Posterior cingulate gyrus (tissue), 11 donors: Measurements from ENCODE around the gene ADCY3.

ENCODE experiments used
- DNase-seq, 10 donors: peaks; one replicate each; pipeline versions ENCODE4 v3.0.0 to v3.0.0-alpha.2; 2020 to 2021; ENCODE audit warnings: mixed read lengths in 3 of 10
- intact Hi-C: fragments of 100-400 bp; cut with DNase I; formaldehyde crosslinking; loops from one replicate; pipeline ENCODE4 v1.15.1; 2023

ADCY3 gene

DNA sequence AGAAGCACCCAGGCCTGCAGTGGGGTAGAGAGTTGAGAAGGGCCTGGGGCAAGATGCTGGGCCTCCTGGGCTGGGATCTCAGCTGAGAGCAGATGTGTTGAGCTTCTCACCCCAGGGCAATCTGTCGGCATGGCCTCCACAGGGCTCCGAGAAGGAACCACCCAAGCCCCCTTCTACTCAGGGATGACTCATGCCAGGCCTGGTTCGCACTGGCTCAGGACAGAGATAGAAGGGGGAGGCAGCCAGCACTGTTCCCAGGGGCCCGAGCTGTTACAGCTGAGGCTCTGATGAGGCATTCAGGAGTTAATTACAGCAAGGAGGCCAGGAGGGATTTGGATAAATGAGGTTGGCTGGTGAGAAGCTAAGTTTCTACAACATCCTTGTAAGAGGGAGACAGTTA is 64.3 kb downstream of the ADCY3 start:
- peak in 2 of 10 donors; percentile 42 to 79 for DNase-seq
- intact Hi-C loops = no loop called here

DNA sequence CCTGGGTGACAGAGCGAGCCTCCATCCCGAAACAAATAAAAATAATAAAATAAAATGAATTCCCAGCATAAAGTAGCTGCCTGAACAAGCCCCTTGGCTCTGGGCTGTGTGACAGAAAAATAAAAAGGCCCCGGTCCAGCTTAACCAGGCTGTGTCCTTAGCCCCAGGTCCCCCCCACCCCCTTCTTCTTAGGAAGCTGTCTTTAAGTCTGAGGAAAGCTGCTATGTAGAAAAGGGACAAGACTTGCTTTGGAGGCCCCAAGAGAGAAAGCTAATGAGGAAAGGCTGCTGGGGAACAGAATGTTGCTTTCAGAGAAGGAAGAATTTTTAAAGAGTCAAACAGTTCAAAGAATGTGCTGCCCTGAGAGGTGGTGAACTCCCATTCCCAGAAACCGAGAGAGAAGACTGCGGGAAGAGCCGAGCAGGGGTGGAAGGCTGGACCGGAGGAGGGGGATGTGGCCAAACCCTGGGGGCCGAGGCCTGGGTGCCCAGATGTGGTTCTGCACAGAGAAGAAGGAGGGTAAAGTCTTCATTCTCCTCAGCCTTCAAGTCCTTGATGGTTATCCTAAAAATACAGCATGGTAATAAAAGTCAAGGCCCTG is 64.9 kb downstream of the ADCY3 start:
- peak in 2 of 10 donors; percentile 39 to 49 for DNase-seq
- intact Hi-C loops = no loop called here

DNA sequence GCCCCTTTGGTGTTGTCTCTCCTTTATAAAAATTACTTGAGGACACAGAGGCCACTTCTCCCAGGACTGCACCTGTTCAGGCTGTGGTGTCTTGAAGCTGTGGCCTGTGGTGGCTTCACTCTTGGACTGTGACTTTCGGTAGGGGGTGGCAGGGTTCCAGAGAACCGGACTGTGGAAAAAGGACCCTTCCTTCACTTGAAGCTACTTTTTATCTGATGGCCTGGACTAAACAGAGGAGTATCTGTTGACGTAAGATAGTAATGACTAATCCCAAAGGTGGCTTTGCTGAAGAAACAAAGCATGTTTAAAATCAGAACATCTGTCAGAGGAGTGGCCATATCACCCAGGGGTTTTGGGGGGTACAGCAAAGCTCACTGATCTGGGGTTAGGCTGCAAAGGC is 66.0 kb downstream of the ADCY3 start:
- intact Hi-C loops = no loop called here
- peak in 1 of 10 donors; percentile 21 for DNase-seq

DNA sequence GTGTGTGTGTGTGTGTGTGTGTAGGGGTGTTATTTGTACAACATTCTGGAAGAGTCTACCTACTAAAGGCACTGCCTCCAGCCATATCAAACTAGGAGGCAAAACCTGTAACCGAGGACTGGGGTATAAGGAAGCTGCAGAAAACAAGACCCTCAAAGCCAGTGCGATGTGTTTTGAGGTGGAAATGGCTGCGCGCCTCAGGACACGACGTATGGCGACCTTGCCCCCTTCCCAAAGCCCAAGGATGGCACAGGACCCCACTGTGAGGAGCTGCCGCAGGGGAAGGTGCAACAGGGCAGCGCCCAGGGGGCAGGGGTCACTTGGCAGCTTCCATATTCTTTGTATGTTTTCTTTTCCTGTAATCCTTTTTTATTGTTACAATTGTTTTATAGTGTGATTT is 67.0 kb downstream of the ADCY3 start:
- intact Hi-C loops = no loop called here

DNA sequence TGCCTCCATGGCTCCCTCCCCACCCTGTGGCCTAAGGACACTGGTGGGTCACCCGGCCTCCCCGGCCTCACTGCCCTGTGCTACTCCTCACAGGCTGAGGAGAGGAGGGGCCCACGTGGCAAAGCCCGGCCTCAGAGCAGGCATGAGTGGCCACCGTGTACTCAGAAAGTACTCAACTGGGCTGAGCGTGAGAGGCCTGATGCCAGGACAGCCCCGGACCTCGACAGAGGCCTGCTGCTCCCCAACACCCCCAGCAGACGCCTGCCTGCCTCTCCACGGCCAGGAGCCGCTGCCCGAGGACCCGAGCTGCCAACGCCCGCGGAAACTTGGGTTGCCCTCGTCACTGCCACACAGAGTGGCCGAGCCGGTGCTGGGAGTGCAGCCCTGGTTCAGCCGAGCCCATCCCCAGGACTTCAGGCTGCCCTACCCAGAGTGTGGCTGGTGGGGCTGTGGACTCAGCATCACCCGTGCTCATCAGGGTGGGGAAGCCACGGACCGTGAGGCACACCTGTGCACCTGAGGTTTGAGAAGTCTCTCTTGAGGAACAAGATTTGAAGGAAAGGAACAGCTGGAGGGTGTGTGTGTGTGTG is 67.5 kb downstream of the ADCY3 start:
- intact Hi-C loops = no loop called here
- DNase-seq = peak in 2 of 10 donors; percentile 70 to 84

More for the DNA sequence above, 67.0 kb downstream of the ADCY3 start:
- DNase-seq = peak in 2 of 10 donors; percentile 40 to 74

DNA sequence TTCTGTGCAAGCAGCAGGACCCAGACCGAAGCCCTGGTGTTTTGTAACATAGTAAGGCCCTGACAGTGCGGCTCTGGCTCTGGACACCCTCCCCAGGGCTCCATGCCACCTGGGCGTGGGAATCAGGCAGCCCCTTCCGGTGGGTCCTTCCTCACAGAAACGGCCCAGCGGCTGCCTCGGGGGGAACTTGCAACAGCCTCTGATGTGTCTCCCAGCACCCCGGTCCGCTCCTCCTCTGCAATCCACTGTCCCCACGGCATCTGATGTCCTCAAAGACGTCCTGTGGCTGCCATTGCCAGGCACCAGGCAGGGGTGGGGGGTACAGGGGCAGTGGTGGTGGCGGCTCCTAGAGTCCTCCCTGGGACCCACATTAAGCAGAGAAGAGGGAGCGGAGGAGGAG is 68.0 kb downstream of the ADCY3 start:
- DNase-seq = peak in 2 of 10 donors; percentile 74 to 83
- intact Hi-C loops = no loop called here

DNA sequence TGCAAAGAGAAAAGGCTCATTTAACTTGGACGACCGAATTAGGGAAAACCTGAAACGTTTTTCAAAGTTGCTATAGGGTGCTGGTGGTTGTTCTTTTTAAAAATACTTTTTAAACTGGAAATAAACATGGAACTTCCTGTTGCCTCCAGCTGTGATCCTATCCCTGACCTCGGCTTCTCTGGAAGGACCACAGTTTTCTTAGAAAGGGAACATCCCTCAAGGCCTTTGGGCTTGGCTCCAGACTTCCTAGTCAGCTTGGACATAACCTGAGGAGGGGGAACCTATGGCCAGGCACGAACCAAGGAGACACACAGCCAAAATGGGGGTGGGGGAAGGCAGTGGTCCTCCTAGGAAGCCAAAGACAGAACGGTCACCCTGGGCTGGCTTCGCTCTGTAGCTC is 69.1 kb downstream of the ADCY3 start:
- intact Hi-C loops = no loop called here
- peak in 1 of 10 donors; percentile 48 for DNase-seq

DNA sequence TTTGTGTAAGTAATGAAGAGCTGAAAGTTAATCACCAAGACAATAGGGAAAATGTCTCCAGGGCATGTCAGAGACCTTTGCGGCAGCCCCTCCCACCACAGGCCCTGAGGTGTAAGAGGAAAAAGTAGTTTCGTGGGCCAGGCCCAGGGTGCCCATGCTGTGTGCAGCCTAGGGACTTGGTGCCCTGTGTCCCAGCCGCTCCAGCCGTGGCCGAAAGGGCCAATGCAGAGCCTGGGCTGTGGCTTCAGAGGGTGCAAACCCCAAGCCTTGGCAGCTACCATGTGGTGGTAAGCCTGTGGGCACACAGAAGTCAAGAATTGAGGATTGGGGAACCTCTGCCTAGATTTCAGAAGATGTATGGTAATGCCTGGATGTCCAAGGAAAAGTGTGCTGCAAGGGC is 74.3 kb downstream of the ADCY3 start:
- peak in 1 of 10 donors; percentile 47 for DNase-seq
- intact Hi-C loops = no loop called here

DNA sequence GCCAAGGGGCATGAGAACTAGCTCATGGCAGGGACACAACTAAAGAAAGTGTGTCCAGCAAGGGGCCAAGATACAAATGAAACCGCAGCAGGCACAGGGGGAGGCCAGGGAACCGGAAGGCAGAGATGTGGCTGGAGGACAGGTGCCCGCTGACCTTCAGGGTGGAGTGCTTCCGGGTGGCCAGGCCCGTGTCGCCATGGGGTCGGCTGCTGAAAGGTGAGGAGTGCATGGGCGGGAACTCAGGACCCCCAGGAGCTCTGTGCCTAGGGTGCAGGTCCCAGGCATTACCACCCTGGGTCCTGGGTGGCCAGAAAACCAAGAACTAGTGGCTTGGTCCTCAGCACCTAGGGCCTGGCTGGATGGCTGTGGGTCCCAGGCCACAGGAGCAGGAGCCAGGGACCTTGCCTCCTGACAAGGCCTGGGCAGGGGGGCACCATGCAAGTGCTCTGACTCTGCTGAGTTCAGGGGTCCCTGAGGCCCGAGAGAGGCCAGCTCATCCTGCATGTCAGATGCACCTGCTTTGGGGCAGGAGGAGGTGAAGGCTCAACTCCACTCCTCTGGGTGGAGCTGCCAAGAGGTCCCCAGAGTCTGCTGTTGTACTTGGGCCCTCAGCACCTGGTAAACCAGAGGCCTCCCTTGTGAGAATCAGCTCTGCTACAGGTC is 75.9 kb downstream of the ADCY3 start:
- peak in 2 of 10 donors; percentile 65 to 79 for DNase-seq
- intact Hi-C loops = no loop called here

DNA sequence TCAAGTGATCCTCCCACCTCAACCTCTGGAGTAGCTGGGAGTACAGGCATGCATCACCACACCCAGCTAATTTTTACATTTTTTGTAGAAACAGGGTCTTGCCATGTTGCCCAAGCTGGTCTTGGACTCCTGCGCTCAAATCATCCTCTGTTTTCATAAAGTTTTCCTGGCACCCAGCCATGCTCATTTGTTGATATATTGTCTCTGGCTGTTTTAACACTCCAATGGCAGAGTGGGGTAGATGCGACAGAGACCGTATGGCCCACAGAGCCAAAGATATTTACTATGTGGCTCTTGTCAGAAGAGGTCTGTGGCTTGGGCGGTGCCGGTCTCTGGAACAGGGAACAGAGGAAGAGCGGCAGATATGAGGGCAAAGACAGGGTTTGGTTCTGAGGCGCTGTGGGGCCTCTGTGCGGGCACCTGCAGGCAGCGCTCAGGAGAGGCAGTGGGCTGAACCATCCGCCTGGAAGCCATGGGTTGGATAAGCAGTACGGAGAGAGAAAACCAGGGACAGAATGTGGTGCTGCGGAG is 76.6 kb downstream of the ADCY3 start:
- peak in 2 of 10 donors; percentile 21 to 43 for DNase-seq
- intact Hi-C loops = no loop called here

DNA sequence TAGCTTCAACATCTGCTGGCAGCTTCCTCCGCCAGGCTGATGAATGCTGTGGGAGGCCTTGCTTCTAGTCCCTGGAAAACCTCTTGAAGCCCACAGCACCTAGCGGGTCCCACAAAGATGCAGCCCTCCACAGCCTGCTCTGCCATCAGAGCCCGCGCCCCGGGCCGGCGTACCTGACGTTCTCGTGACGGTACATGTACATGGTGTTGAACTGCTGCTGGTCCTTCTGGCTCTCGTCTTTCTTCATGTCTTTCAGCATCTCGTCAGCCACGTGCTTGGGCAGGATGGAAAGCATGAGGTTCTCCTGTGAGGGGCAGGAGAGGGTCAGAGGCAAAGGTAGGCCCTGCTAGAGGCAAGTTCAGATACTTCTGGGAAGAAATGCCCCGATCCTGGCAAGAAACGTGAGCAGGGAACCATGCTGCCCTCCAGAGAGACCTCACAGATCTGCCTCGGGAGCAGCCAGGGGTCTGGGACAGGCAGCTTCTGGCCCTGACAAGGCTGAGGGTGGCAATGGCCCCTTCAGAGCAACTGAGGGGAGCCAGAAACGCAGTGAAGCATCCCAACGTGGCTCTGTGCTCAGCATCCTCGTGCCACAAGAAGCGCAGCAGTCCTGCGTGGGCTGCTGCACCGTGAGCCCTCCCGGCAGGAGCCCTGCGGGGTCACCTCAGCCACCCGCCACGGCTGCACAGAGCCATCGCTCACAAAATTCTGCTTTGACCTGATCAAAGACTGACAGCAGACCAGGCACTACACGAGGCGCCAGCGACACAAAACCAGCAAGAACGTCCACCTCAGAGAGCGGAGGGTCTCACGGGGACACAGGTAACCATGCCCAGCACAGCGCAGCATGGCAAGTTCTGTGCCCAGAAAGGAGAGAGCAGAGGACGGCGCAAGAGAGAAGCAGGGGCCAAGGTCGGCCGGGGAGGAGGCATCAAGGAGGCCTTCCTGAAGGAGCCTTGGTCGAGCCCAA is 77.7 kb downstream of the ADCY3 start:
- peak in 2 of 10 donors; percentile 52 to 73 for DNase-seq
- intact Hi-C loops = no loop called here

DNA sequence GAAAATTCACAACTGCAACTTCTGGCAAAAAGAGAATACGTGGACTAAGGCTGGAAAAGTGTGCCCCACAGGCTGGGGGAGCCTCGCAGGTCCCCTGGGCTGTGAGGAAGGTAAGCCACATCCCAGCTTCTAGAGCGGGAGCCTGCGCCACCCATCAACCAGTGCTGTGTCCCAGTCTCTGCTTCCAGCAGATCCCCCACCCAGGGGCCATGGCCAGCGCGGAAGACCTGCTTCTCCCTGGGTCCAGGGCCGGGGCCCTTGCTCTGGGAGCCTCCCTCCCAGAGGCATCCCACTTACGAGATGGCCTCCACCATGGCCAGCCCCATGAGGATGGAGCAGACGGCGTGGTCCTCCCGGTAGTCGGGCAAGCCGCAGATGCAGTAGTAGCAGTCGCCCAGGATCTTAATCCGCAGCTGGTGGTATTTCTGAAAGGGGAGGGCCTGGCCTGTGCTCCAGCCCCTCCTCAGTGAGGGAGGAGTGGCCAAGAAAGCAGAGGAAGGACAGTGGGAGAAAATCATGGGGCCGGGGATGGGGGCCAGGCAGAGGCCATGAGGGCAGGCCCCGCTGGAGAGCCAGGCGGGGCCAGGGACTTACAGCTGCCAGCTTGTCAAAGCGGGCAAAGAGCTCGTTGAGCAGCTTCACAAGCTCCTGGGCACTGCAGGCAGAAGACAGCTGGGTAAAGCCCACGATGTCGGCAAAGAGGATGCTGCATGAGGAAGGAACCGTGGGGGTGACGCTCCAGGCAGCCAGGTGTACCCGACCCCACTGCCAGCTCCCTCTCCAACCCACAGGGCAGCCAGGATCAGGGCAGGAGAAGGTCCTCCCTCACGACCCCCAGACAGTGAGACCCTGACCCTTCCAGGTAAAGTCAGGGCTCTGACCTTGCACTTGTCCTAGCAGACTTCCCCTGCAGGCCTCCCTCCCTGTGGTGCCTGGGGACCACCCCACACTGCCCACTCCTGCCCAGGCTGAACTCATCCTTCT is 78.8 kb downstream of the ADCY3 start:
- intact Hi-C loops = no loop called here
- peak in 2 of 10 donors; percentile 51 to 79 for DNase-seq

DNA sequence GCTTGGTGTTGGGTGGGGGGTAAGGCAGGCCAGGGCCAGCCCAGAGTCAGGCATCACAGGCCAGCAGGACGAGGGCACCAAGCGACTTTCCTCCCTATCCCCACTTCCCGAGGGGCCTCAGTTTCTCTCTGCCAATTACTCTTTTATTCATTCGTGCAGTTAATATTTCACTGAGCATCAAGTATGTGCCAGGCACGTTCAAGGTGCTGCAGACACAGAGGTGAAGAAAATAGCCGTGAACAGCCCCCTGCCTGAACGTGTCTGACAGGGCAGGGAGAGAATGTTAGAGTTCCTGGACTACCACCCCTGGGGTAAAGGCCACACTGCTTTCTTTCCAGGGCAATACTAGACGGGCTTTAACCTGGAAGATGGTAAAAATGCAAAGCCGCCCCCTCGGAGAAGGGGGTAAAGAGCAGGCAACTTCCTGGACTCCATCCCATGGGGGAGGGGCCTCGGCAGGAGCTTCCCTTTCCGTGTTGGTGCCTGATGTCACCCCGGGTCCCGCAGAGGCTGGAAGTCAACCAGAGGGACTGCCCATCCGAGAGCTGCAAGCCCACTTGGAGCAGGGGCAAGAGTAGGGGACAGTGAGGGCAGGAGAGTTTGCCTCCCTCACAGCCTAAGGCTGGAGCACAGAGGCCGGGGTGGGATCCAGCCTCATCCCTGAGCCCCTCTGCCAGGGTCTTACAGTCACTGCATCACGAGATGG is 79.7 kb downstream of the ADCY3 start:
- intact Hi-C loops = no loop called here
- DNase-seq = peak in 2 of 10 donors; percentile 18 to 56

DNA sequence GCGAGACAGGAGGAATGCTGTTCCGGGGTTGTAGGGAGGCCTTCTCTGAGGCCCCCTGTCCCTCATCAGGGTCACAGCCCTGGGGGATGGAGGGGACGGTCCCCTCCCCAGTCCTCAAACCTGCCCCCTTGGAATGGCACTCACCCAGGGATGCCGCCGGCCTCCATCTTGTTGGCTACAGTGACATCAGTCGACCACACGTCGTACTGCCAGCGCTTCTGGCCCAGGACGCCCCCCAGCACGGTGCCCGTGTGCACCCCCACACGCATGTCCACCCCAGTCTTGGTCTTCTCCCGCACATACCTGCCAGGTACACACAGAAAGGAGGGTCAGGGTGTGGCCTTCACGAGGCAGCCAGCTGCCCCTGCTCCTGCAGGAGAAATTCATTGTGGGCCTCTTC is 80.3 kb downstream of the ADCY3 start:
- DNase-seq = peak in 2 of 10 donors; percentile 32 to 33
- intact Hi-C loops = no loop called here

DNA sequence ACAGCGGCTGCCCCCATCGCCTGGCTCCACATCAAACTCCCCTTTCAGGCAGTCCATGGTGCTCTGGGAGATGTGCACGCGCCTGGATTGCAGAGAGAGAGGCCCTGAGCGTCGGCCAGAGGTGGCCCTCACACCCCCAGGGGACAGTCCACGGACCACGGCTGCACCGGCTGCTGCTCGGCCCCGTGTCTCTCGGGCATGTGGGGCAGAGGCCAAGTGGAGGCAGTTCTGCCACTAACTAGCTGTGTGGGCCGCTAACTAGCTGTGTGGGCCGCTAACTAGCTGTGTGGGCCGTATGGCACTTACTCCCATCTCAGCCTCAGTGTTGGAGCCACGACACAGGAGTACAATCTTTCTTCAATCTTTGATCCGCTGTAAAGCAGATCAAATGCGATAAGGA is 81.5 kb downstream of the ADCY3 start:
- intact Hi-C loops = no loop called here
- DNase-seq = peak in 1 of 10 donors; percentile 12

DNA sequence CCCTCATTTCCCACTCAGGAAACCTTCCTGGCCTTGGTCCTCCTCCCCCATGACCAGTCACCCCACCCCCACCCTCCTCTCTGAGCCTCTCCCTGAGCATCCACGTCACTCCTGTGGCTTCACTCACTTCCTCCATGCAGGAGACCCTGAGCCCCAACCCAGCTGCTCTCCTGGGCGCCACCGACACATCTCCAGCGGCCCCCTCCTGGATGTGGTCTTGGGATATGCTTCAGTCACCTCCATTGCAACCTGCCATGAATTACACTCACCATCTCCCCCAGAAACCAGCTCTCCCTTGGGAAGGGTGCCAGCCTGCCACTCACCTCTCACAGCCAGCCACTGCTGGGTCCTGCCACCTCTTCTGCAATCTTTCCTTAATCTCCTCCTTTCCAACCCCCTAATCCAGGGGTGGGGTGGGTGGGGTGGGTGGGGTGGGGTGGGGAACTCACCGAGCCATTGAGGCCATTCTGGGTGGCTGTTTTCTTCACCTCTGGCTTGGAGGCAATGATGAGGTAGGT is 82.0 kb downstream of the ADCY3 start:
- peak in 2 of 10 donors; percentile 55 to 61 for DNase-seq
- intact Hi-C loops = no loop called here

DNA sequence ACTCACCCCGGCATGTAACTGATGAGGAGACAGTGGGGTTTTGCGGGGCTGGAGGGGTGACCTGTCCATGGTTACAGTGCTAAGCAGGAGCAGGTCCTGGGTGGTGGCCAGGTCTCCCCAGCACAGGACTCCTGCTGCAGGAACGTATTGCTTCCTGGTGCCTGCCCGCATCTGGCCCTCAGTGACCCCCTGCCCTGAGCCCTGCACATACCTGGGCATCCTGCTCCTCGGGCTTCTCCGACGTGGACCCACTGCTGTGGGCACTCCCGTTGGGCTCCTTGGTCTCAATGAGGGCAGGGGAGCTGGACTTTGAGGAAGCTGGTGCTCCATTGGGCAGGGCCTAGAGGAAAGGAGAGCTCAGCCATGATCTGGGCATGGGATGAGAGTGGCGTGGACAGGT is 83.3 kb downstream of the ADCY3 start:
- intact Hi-C loops = no loop called here
- DNase-seq = peak in 2 of 10 donors; percentile 67 to 77

DNA sequence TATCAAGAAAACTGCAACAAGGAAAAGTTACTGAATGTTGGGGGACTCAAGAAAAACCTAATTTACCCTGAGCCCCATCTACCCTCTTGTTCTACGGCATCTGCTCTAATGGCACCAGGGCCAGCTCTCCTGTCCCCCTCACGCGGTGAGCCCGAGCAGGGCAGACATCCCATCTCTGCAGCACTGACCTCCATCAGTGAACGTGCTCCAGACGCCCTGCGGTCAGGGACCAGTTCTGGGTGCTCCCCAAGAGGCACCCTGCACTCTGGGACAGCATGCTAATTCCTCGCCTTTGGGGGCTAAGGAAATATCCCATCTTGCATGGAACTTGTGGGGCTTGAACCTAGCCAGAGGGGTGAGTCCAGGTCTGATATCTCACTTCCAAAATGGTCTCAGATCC is 83.8 kb downstream of the ADCY3 start:
- intact Hi-C loops = no loop called here
- DNase-seq = peak in 2 of 10 donors; percentile 22 to 58
